ENCODE results near the gene MADCAM1. TPM values are rescaled to one million over a fixed set of nuclear protein-coding genes. Genes with fewer than 3 reads are reported as not detected.

The MADCAM1 gene
- total and polyA plus RNA-seq, 7 donors, result 0.16 to 6.3 (median 0.51) TPM; not detected in 1

DNA sequence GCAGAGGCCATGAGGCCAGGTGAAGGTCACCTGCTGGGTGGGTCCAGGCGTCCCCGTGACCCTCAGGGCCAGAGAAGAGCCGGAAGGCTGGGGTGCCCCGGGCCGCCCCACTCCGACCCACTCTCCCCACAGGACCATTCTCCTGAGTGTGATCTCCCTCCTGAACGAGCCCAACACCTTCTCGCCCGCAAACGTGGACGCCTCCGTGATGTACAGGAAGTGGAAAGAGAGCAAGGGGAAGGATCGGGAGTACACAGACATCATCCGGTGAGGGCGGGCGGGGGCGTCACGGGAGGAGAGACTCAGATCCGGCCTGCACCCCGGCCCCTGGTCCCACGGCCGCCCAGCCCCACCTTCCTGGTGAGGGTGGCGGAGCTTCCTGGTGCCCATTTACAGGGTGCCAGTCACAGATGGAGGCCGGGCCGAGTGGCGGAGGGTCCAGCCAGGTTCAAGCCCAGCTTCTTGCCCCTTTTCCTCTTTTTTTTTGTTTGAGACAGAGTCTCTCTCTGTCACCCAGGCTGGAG, 40.7 kb downstream of the MADCAM1 start:
- 95 to 96% methylated on average over 26 of the region's 26 CpGs for WGBS, 2 donors
- Histone ChIP-seq H3K4me1 (peaks cover 0 to 44% (median 39%) of the 10 kb centered on the region in 4 donors), H3K27me3 (no peaks in the 10 kb centered on the region), H3K27ac (no peak overlapping the region), H3K9me3 (no peaks in the 10 kb centered on the region), H3K4me3 (no peak overlapping the region), H3K36me3 (peaks cover 36 to 56% (median 44%) of the 10 kb centered on the region in 4 donors)
- no peak for TF ChIP-seq EP300 (IDR thresholded peaks at IDR 0.05)
- no peak for TF ChIP-seq CTCF (IDR thresholded peaks at IDR 0.05)
- no peak for TF ChIP-seq POLR2AphosphoS5 (IDR thresholded peaks at IDR 0.05)
- TF ChIP-seq POLR2A (IDR thresholded peaks at IDR 0.05), result no peak
- intact Hi-C loops (cut with DNase I), result no loop called here
- DNase-seq, result no peak

DNA sequence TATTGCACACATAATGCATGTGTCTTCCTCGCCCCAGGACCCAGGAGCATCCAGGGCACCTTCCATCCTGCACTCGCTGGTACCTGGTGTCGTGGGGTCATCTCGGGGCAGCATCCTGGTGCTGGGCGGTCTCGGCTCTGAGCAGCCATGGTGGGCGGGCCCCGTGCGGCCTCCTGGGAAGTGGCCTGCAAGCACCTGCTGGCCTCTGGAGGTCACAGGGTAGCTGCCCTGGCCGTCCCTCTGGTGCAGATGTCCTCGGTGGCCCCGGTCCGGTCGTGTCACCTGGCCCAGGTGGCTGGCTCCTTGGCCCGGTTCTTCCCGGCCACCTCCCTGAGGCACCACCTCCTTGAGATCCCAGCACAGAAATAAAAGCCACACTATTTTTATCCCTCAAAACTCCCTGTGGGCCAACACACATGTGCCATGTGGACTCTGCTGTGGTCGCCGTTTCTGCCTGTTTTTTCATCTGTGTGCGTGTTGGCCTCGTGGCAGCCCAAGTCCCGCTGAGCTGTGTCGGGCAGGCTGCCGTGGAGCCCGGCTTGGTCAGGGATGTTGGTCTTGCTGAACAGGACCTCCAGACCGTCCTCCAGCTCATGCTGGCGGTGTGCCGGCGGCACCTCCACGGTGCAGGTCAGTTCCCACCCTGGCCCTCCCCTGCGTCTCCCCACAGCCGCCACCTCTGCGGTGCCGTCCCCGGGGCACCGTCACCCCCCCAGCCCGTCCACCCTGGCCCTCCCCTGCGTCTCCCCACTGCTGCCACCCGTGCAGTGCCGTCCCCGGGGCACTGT, 42.5 kb downstream of the MADCAM1 start:
- Histone ChIP-seq H3K4me3 (no peak overlapping the region), H3K9me3 (no peaks in the 10 kb centered on the region), H3K4me1 (peaks cover 0 to 35% (median 28%) of the 10 kb centered on the region in 4 donors), H3K27ac (no peak overlapping the region), H3K27me3 (no peaks in the 10 kb centered on the region), H3K36me3 (peaks cover 45 to 66% (median 53%) of the 10 kb centered on the region in 4 donors)
- 93 to 94% methylated on average over 40 of the region's 40 CpGs for WGBS, 2 donors
- no peak for DNase-seq
- TF ChIP-seq EP300 (IDR thresholded peaks at IDR 0.05) (no peak), CTCF (IDR thresholded peaks at IDR 0.05) (no peak), POLR2AphosphoS5 (IDR thresholded peaks at IDR 0.05) (no peak)
- intact Hi-C loops (cut with DNase I), result no loop called here

DNA sequence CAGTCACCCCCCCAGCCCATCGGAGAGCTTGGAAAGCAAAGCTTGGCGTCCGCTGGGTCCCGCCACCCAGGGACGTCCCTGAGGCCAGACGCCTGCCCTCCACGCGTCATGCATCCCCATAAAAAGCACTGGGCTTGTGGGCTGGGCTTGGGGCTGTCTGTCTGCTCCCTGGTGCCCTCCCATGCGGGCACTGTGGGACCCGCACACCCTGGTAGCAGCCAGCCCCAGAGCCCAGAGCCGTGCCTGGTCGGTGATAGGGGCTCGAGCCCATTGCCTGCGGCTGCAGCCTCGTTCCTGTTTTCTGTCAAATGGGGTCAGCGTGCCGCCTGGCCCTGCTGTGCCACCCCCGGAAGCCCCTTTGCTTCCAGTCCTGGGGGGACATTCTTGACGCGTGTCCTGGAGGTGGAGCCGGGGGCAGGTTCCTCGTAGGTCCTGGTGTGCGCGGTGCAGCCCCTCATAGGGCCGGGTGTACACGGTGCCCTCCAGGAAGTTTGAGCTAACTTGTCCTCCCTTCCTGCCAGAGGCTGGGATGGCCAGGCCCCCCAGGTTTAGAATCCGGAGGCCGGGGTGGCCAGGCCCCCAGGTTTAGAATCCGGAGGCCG, 43.2 kb downstream of the MADCAM1 start:
- Histone ChIP-seq H3K27me3 (no peaks in the 10 kb centered on the region), H3K36me3 (peaks cover 45 to 66% (median 53%) of the 10 kb centered on the region in 4 donors), H3K4me1 (peaks cover 0 to 35% (median 27%) of the 10 kb centered on the region in 4 donors), H3K4me3 (no peak overlapping the region), H3K9me3 (no peaks in the 10 kb centered on the region), H3K27ac (no peak overlapping the region)
- intact Hi-C loops (cut with DNase I), result no loop called here
- TF ChIP-seq POLR2AphosphoS5 (IDR thresholded peaks at IDR 0.05) (no peak), POLR2A (IDR thresholded peaks at IDR 0.05) (no peak), CTCF (IDR thresholded peaks at IDR 0.05) (no peak), EP300 (IDR thresholded peaks at IDR 0.05) (no peak)
- 93 to 94% methylated on average over 30 of the region's 30 CpGs for WGBS, 2 donors
- DNase-seq, result peak; percentile 66

- WGBS, 2 donors, result 90 to 92% methylated on average over 51 of the region's 51 CpGs
- no peak for TF ChIP-seq CTCF (IDR thresholded peaks at IDR 0.05)
- no peak for TF ChIP-seq POLR2AphosphoS5 (IDR thresholded peaks at IDR 0.05)
- TF ChIP-seq POLR2A (IDR thresholded peaks at IDR 0.05), result no peak
- no peak for TF ChIP-seq EP300 (IDR thresholded peaks at IDR 0.05)
- intact Hi-C loops (cut with DNase I), result no loop called here
- Histone ChIP-seq H3K9me3 (no peaks in the 10 kb centered on the region), H3K27me3 (no peaks in the 10 kb centered on the region), H3K4me3 (no peak overlapping the region), H3K4me1 (peaks cover 0 to 19% (median 12%) of the 10 kb centered on the region in 4 donors), H3K27ac (no peak overlapping the region), H3K36me3 (peaks cover 44 to 58% (median 49%) of the 10 kb centered on the region in 4 donors)
- no peak for DNase-seq
Observed at GRCh38 chr19:540867-541637, 44.8 kb downstream of the MADCAM1 start.
